Tibial nerve (tissue), 4 donors: ENCODE measurements around the gene IFT20.

Experiments used
- CTCF ChIP-seq, 5 experiments: fragments of 200-600 bp in 3 of 5; fragments of 450-650 bp in 2 of 5; sonication (generic) in 3 of 5; IDR thresholded peaks; one replicate each; pipeline ENCODE4 v1.5.1; 2016 to 2019; ENCODE audit warnings: antibody characterized with exemption in 5 of 5, mild to moderate bottlenecking in 3 of 5, moderate library complexity in 2 of 5
- EP300 ChIP-seq, 2 donors: sonication (generic); formaldehyde crosslinking; IDR thresholded peaks; one replicate each; pipeline ENCODE4 v1.6.1; 2017; ENCODE audit warnings: antibody characterized with exemption in 2 of 2, mild to moderate bottlenecking in 1 of 2
- POLR2A ChIP-seq, 2 donors: fragments of 450-650 bp; IDR thresholded peaks; one replicate each; pipeline ENCODE4 v1.6.1; 2017; ENCODE audit warnings: antibody characterized with exemption in 2 of 2, mild to moderate bottlenecking in 2 of 2, moderate library complexity in 2 of 2

- TF ChIP-seq CTCF (IDR thresholded peaks at IDR 0.05) (no peak), POLR2A (IDR thresholded peaks at IDR 0.05) (no peak), EP300 (IDR thresholded peaks at IDR 0.05) (no peak)
These were observed 39.3 kb downstream of the IFT20 start for GRCh38 chr17:28295677-28296578.
